GM13977 (cell line): ENCODE data around the gene ALDH2.
"Not testable (repeated sequence)": the region's sequence is repeated elsewhere in the genome, so short reads cannot be mapped to it uniquely, and the experiment has no call there.

ENCODE experiments used
- DNase-seq: peaks from one replicate; pipeline ENCODE4 v3.0.0; 2012; ENCODE audit warnings: low spot score
- CTCF ChIP-seq: IDR thresholded peaks from 2 replicates; pipeline ENCODE4 v1.5.1; 2012; ENCODE audit warnings: mild to moderate bottlenecking, control low read depth; ENCODE audit not compliant: insufficient read depth; ENCODE audit errors: extremely low read depth, missing control alignments
- in situ Hi-C: fragments of 300-500 bp; cut with MboI; formaldehyde crosslinking; loops from one replicate; pipeline ENCODE4 v1.12.0; 2022; ENCODE audit warnings: low sequenced_read_pairs, low pct_unique_long_range_greater_than_20kb, mixed read lengths, inconsistent platforms; ENCODE audit not compliant: unreplicated experiment

ALDH2 gene

GRCh38 chr12:111807232-111807631 is 40.5 kb downstream of the ALDH2 start:
- in situ Hi-C loops, result loop anchor here (10.0 kb wide), 1 partner anchor 52 kb away; no protein-coding TSS in a partner anchor
- TF ChIP-seq CTCF, result no peak
- no peak for DNase-seq

GRCh38 chr12:111812881-111813741 is 46.4 kb downstream of the ALDH2 start:
- TF ChIP-seq CTCF, result peak; percentile 85
- DNase-seq, result peak; percentile 83
- in situ Hi-C loops, result no loop called here

- in situ Hi-C loops, result no loop called here
- TF ChIP-seq CTCF, result no peak
- no peak for DNase-seq
Measured at GRCh38 chr12:111816065-111816615, 49.4 kb downstream of the ALDH2 start.

GRCh38 chr12:111816898-111817297 is 50.2 kb downstream of the ALDH2 start:
- not testable (repeated sequence) for DNase-seq

GRCh38 chr12:111818340-111818739 is 51.6 kb downstream of the ALDH2 start:
- in situ Hi-C loops, result no loop called here
- no peak for TF ChIP-seq CTCF
- DNase-seq, result no peak

More at GRCh38 chr12:111816898-111817297, 50.2 kb downstream of the ALDH2 start:
- in situ Hi-C loops, result not testable (repeated sequence)

- no peak for DNase-seq
- in situ Hi-C loops, result loop anchor here (10.0 kb wide), 1 partner anchor 125 kb away; no protein-coding TSS in a partner anchor
- no peak for TF ChIP-seq CTCF
Measured at GRCh38 chr12:111819191-111820158, 52.7 kb downstream of the ALDH2 start.

GRCh38 chr12:111820828-111821227 is 54.1 kb downstream of the ALDH2 start:
- in situ Hi-C loops, result loop anchor here (10.0 kb wide), 1 partner anchor 126 kb away; no protein-coding TSS in a partner anchor
- not testable (repeated sequence) for DNase-seq
